ENCODE data around the gene DES. TPM values are rescaled to one million over a fixed set of nuclear protein-coding genes. Genes with fewer than 3 reads are reported as not detected.

Gene DES
- total and polyA plus RNA-seq, 9 of the 15 experiments (the other 6 are each of a cell fraction or from before 2014, with no cell fraction given), result 2.5 to 58.9 (median 21.9) TPM

DNA sequence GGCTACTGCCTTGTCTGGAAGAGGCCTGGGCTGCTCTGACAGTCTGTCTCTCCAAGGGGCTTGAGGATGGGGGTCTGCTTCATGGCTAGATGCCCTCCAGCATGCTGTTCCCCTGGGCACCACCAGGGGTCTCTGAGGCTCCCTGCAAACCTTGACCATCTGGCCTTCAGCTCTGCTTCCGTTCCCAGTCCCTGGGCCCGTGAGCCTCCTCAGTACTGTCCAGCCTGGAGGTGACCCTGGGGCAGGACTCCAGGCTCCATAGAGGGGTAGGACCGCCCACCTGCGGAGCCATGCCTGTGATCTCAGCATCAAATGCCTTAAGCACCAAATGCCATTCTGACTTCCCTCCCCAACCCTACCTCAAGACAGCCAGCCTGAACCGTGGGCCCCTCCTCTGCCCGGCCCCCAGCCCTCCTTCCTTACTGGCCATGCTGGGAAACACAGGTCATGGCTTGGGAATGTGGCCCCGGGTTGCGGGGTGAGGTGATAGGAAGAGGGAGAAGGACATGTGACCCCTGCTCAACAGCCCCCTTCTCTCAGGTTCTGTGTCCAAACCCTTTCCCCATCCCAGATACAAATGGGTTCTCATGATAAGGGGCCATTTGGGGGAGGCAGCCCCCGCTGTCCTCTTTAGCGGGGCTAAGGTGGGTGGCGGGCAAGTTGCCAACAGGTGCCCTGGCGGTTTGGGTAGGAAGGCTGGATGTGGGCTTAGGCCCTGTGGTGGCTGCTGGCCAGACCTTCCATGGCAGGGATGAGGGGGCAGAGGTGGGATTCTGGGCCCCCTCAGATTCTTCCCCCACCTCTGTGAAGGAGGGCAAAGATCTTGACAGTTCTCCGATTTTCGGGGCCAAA, 41.5 kb downstream of the DES start:
- intact Hi-C loops (cut with micrococcal nuclease) (loop anchor here (1.0 to 2.0 kb wide), 2 partner anchors 17 to 71 kb away; no protein-coding TSS in a partner anchor), in situ Hi-C loops (cut with MboI) (no loop called here)
- peak; percentile 92 for ATAC-seq
- peak overlapping the region; percentile 71; the same call in 1 of the 2 replicates for H2AFZ ChIP-seq (ENCODE audit: low read depth, low read length)
- POLR2A ChIA-PET, result interaction anchor here (0.6 to 2.0 kb wide), 3 partner anchors 70 to 320 kb away, joined by 3 to 4 read pairs (median 4); no protein-coding TSS in a partner anchor
- no peaks in the 10 kb centered on the region for H3K79me2 ChIP-seq (ENCODE audit: control insufficient read depth, insufficient read depth, low read length)
- no TSS peak for BruUV-seq (replicated peaks)
- no peaks in the 10 kb centered on the region for H3K9me1 ChIP-seq (ENCODE audit: control insufficient read depth, insufficient read depth, low read length)
- H3K9me3 ChIP-seq (replicated peaks; ENCODE audit: control insufficient read depth, insufficient read depth, low read depth, low read length), result no peaks in the 10 kb centered on the region
- peak; percentile 91 for FAIRE-seq
- H3K27me3 ChIP-seq (ENCODE audit: control insufficient read depth in 2 of 2, insufficient read depth in 2 of 2, low read length in 2 of 2), result no peaks in the 10 kb centered on the region
- peak overlapping the region; percentile 23 to 63; a peak in 2 of 4 replicates for H3K9ac ChIP-seq (ENCODE audit: insufficient read depth in 1 of 2, low read depth in 2 of 2, low read length in 2 of 2)
- CTCF ChIA-PET (ENCODE audit: low intra/inter-chr PET ratio), result interaction anchor here (1.2 to 1.6 kb wide), 3 partner anchors 17 to 71 kb away, joined by 3 to 11 read pairs (median 7); no protein-coding TSS in a partner anchor
- no peaks in the 10 kb centered on the region for H4K20me1 ChIP-seq (replicated peaks; ENCODE audit: control insufficient read depth, insufficient read depth, low read length)
- peak; percentile 71 to 83 (median 76) for DNase-seq (ENCODE audit: extremely low read depth in 1 of 4, low spot score in 3 of 4)
- WGBS (ENCODE audit: insufficient coverage, low coverage, missing lambda C conversion rate), result 30% methylated on average over 9 of the region's 14 CpGs
- no peak overlapping the region for H3K4me3 ChIP-seq
- H3K27ac ChIP-seq (ENCODE audit: extremely low read depth, low read depth, low read length), result peak overlapping the region; percentile 23; the same call in 1 of the 3 replicates
- no peaks in the 10 kb centered on the region for H3K36me3 ChIP-seq (ENCODE audit: control insufficient read depth, insufficient read depth, low read length)
- peak overlapping the region; percentile 24; the same call in 1 of the 2 replicates for H3K4me2 ChIP-seq (ENCODE audit: insufficient read depth, low read length)
- peaks cover 20 to 31% of the 10 kb centered on the region in 2 experiments for H3K4me1 ChIP-seq (replicated peaks in 1 of 2; ENCODE audit: control insufficient read depth in 2 of 2, insufficient read depth in 2 of 2, low read length in 2 of 2)
- TF ChIP-seq HDAC1 (IDR thresholded peaks at IDR 0.05), result 0 out of 4 replicates have a peak, but pooled peaks of 1 of the 2 experiments have one; percentile 18
- TF ChIP-seq, protein P1, sequence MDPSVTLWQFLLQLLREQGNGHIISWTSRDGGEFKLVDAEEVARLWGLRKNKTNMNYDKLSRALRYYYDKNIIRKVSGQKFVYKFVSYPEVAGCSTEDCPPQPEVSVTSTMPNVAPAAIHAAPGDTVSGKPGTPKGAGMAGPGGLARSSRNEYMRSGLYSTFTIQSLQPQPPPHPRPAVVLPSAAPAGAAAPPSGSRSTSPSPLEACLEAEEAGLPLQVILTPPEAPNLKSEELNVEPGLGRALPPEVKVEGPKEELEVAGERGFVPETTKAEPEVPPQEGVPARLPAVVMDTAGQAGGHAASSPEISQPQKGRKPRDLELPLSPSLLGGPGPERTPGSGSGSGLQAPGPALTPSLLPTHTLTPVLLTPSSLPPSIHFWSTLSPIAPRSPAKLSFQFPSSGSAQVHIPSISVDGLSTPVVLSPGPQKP (CRISPR knock-in tag; IDR thresholded peaks at IDR 0.05), result no peak
- 0 out of 2 replicates have a peak, but pooled peaks have one; percentile 8 for TF ChIP-seq CREM (IDR thresholded peaks at IDR 0.05; ENCODE audit: low read depth)
- peak; percentile 18; the same call in 1 of the 2 replicates for TF ChIP-seq L3MBTL2 (IDR thresholded peaks at IDR 0.05)
- TF ChIP-seq SMC3 (conservative IDR thresholded peaks at IDR 0.05; ENCODE audit: insufficient read depth, low read depth, low read length), result peak; percentile 75
- peak; percentile 11 to 75; a peak in 2 of 4 replicates for TF ChIP-seq RAD21 (CRISPR knock-in tag; conservative IDR thresholded peaks at IDR 0.05 in 1 of 2, IDR thresholded peaks at IDR 0.05 in 1 of 2)
- no peak for TF ChIP-seq ZNF444 (CRISPR knock-in tag; IDR thresholded peaks at IDR 0.05)
- TF ChIP-seq, protein P2, sequence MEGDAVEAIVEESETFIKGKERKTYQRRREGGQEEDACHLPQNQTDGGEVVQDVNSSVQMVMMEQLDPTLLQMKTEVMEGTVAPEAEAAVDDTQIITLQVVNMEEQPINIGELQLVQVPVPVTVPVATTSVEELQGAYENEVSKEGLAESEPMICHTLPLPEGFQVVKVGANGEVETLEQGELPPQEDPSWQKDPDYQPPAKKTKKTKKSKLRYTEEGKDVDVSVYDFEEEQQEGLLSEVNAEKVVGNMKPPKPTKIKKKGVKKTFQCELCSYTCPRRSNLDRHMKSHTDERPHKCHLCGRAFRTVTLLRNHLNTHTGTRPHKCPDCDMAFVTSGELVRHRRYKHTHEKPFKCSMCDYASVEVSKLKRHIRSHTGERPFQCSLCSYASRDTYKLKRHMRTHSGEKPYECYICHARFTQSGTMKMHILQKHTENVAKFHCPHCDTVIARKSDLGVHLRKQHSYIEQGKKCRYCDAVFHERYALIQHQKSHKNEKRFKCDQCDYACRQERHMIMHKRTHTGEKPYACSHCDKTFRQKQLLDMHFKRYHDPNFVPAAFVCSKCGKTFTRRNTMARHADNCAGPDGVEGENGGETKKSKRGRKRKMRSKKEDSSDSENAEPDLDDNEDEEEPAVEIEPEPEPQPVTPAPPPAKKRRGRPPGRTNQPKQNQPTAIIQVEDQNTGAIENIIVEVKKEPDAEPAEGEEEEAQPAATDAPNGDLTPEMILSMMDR (IDR thresholded peaks at IDR 0.05 in 2 of 3, conservative IDR thresholded peaks at IDR 0.05 in 1 of 3; ENCODE audit: insufficient read depth in 2 of 3, low read depth in 1 of 3, low read length in 3 of 3), result peak; percentile 74 to 90 (median 81)
- no peak for TF ChIP-seq EGR1 (conservative IDR thresholded peaks at IDR 0.05)
- no peak for TF ChIP-seq ZNF184 (CRISPR knock-in tag; IDR thresholded peaks at IDR 0.05)
- peak; percentile 50; the same call in 1 of the 2 replicates for TF ChIP-seq ETV5 (CRISPR knock-in tag; IDR thresholded peaks at IDR 0.05; ENCODE audit: low read depth)
- TF ChIP-seq, protein P3, sequence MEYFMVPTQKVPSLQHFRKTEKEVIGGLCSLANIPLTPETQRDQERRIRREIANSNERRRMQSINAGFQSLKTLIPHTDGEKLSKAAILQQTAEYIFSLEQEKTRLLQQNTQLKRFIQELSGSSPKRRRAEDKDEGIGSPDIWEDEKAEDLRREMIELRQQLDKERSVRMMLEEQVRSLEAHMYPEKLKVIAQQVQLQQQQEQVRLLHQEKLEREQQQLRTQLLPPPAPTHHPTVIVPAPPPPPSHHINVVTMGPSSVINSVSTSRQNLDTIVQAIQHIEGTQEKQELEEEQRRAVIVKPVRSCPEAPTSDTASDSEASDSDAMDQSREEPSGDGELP (CRISPR knock-in tag; IDR thresholded peaks at IDR 0.05; ENCODE audit: borderline replicate concordance), result peak; percentile 68; the same call in 1 of the 2 replicates
- no peak for TF ChIP-seq KLF6 (CRISPR knock-in tag; IDR thresholded peaks at IDR 0.05; ENCODE audit: borderline replicate concordance)

Measured in K562 (cell line).